Brain microvascular endothelial cell (primary cell): ENCODE results near the gene ZMYM4.
A peak's percentile ranks its signal among the peaks of the same experiment; 100 is the strongest.
"Not testable (repeated sequence)": the region's sequence is repeated elsewhere in the genome, so short reads cannot be mapped to it uniquely, and the experiment has no call there.

Experiments
- DNase-seq: peaks from one replicate; pipeline ENCODE4 v3.0.0-alpha.2; 2020
- H3K27ac ChIP-seq: fragments of 250-450 bp; sonication (Bioruptor Pico); 2 replicates; pipeline ENCODE4 v1.5.1; 2020; ENCODE audit warnings: mild to moderate bottlenecking, moderate library complexity
- H3K27me3 ChIP-seq: fragments of 250-450 bp; sonication (Bioruptor Pico); replicated peaks from 2 replicates; pipeline ENCODE4 v1.5.1; 2020; ENCODE audit warnings: mild to moderate bottlenecking
- H3K36me3 ChIP-seq: fragments of 250-450 bp; sonication (Bioruptor Pico); replicated peaks from 2 replicates; pipeline ENCODE4 v1.5.1; 2020; ENCODE audit warnings: mild to moderate bottlenecking
- H3K4me3 ChIP-seq: 2 replicates; pipeline ENCODE4 v1.5.1; 2011; ENCODE audit warnings: low read depth, mild to moderate bottlenecking, control low read depth, low read length, moderate library complexity
- in situ Hi-C: cut with HindIII; loops from 2 replicates; pipeline ENCODE4 v1.10.0; 2017; ENCODE audit warnings: low sequenced_read_pairs, low pct_ligation_motif_present
- TF ChIP-seq, protein P1 (sequence below): IDR thresholded peaks from 2 replicates; pipeline ENCODE4 v1.5.1; 2011; ENCODE audit warnings: low read depth, mild to moderate bottlenecking, moderate library complexity, low read length, control low read depth, inconsistent platforms; ENCODE audit errors: missing control alignments

The ZMYM4 gene

DNA sequence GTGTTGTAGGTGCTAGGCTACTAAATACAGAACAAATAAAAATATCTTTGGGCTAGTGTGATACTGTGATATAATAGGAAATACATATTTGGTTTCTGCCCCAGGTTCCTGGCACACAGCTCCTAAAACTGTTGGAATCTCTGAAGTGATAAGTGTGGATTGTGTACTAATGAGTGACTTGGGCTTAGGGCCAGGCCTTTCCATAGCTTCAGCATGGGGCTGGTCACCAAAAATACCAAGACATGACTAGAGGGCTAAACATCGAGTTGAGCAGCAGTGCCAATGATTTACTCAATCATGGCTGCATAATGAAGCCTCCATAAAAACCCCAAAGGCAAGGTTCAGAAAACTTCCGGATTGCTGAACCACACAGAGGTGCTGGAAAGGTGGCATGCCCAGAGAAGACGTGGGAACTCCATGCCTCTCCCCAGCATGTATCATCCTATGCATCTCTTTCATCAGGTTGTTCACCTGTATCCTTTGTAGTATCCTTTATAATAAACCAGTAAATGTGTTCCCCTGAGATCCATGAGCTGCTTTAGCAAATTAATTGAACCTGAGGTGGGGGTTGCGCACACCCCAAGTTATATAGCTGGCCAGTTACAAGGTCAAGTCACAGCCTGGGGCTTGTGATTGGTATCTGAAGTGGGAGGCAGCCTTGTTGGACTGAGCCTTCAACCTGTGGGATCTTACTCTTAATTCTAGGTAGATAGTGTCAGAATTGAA lies 51.6 kb downstream of the ZMYM4 start:
- Histone ChIP-seq H3K27ac (no peak overlapping the region), H3K27me3 (no peaks in the 10 kb centered on the region), H3K4me3 (no peak overlapping the region), H3K36me3 (no peaks in the 10 kb centered on the region)
- TF ChIP-seq, protein P1, sequence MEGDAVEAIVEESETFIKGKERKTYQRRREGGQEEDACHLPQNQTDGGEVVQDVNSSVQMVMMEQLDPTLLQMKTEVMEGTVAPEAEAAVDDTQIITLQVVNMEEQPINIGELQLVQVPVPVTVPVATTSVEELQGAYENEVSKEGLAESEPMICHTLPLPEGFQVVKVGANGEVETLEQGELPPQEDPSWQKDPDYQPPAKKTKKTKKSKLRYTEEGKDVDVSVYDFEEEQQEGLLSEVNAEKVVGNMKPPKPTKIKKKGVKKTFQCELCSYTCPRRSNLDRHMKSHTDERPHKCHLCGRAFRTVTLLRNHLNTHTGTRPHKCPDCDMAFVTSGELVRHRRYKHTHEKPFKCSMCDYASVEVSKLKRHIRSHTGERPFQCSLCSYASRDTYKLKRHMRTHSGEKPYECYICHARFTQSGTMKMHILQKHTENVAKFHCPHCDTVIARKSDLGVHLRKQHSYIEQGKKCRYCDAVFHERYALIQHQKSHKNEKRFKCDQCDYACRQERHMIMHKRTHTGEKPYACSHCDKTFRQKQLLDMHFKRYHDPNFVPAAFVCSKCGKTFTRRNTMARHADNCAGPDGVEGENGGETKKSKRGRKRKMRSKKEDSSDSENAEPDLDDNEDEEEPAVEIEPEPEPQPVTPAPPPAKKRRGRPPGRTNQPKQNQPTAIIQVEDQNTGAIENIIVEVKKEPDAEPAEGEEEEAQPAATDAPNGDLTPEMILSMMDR = no peak
- DNase-seq = peak; percentile 9
- in situ Hi-C loops = no loop called here

DNA sequence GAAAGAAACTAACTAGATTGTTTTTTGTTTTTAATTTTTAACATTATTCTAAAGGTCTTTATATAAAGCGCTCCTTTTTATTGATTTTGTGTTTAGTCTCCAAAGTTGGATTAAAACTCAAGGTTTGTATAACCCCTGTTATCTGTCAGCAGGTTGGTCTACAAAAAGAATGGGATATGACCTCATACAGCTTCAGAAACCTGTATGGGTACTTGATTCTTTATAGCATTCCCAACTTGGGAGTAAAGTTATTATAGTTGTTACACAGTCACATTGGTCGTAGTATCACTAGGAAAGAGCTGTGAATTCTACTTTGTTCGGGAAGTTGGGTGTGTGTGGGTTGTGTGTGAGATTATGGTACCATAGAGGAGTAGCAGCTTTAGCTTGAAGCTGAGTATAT lies 52.4 kb downstream of the ZMYM4 start:
- DNase-seq = no peak
- in situ Hi-C loops = no loop called here
- no peaks in the 10 kb centered on the region for H3K36me3 ChIP-seq

GRCh38 chr1:35324486-35324885 lies 56.0 kb downstream of the ZMYM4 start:
- in situ Hi-C loops = no loop called here
- TF ChIP-seq, protein P1 = no peak
- H3K4me3 ChIP-seq = no peak overlapping the region
- H3K27ac ChIP-seq = no peak overlapping the region
- H3K36me3 ChIP-seq = peaks cover 6% of the 10 kb centered on the region
- no peaks in the 10 kb centered on the region for H3K27me3 ChIP-seq
- peak; percentile 28 for DNase-seq

More for the DNA sequence above, 52.4 kb downstream of the ZMYM4 start:
- Histone ChIP-seq H3K4me3 (no peak overlapping the region), H3K27me3 (no peaks in the 10 kb centered on the region), H3K27ac (no peak overlapping the region)
- TF ChIP-seq, protein P1 = no peak

DNA sequence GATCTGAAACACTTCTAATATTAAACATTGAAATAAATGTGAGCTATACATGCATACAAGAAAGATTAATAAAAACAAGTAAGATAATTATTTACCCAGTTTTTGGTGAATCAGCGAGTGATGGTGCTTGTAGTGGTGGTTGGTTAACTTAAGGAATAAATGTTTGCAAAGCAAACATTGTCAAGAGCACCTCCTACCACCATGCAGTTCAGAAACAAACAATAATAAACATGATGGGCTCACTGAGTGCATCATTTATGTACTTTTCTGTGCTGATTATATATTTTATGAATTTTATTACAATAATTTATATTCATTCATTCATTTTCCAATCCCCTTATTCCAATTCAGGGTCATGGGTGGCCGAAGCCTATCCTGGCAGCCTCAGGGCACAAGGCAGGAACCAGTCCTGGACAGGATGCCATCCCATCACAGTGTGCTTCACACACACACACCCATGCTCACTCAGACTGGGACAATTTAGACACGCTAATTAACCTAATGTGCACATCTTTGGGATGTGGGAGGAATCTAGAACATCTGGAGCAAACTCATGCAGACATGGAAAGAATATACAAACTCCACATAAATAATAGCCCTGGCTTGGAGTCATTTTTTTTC lies 57.8 kb downstream of the ZMYM4 start:
- in situ Hi-C loops = no loop called here
- Histone ChIP-seq H3K4me3 (no peak overlapping the region), H3K27ac (no peak overlapping the region), H3K27me3 (no peaks in the 10 kb centered on the region), H3K36me3 (peaks cover 6% of the 10 kb centered on the region)
- TF ChIP-seq, protein P1 = no peak
- DNase-seq = no peak

GRCh38 chr1:35331618-35332017 lies 63.1 kb downstream of the ZMYM4 start:
- H3K36me3 ChIP-seq, H3K27me3 ChIP-seq, H3K4me3 ChIP-seq, H3K27ac ChIP-seq, DNase-seq, in situ Hi-C loops: not testable (repeated sequence)

DNA sequence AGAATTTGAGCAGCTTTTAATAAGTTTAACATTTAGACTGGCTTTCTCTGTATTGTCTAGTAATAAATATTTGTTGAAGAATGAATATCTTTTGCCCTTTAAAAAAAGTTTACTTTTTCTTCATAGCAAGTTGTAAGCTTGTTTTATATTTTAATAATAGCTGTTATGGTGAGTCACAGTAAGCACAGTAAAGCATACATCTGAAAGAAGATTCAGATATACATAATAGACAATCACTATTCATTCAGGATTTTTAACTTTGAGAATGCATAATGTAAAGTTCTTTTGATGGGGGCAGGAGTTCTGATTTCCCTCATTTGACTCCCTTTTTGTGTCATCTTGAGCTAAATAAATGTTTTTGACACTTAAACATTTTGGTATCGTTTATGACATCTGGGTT lies 66.0 kb downstream of the ZMYM4 start:
- Histone ChIP-seq H3K27me3 (no peaks in the 10 kb centered on the region), H3K36me3 (peaks cover 3% of the 10 kb centered on the region), H3K4me3 (no peak overlapping the region), H3K27ac (no peak overlapping the region)
- in situ Hi-C loops = no loop called here
- TF ChIP-seq, protein P1 = no peak
- no peak for DNase-seq
